SU-DHL-6 (cell line): Measurements from ENCODE around the gene HSPH1.

Experiments used
- H2AFZ ChIP-seq: fragments of 200-600 bp; sonication (generic); 2 replicates; pipeline ENCODE4 v1.6.1; 2014; ENCODE audit warnings: low read depth, mild to moderate bottlenecking, moderate library complexity, mixed read lengths, antibody characterized with exemption, low read length; ENCODE audit not compliant: severe bottlenecking
- H3F3A ChIP-seq: fragments of 200-600 bp; shearing (Covaris generic); 2 replicates; pipeline ENCODE4 v1.6.0; 2016; ENCODE audit warnings: antibody characterized with exemption, mild to moderate bottlenecking; ENCODE audit not compliant: insufficient read depth
- H3K27ac ChIP-seq: fragments of 200-600 bp; sonication (generic); 2 replicates; pipeline ENCODE4 v1.5.1; 2016; ENCODE audit warnings: low read depth, mild to moderate bottlenecking, low read length, moderate library complexity, mixed read lengths
- H3K27me3 ChIP-seq: fragments of 200-600 bp; sonication (generic), shearing (Covaris generic); 2 replicates; pipeline ENCODE4 v1.6.0; 2014; ENCODE audit warnings: mild to moderate bottlenecking, low read length
- H3K36me3 ChIP-seq: fragments of 200-600 bp; sonication (generic); 2 replicates; pipeline ENCODE4 v1.6.1; 2014; ENCODE audit warnings: mild to moderate bottlenecking, low read length, mixed read lengths
- H3K4me2 ChIP-seq: fragments of 300-600, 200-600 bp; shearing (Covaris generic), sonication (generic); 2 replicates; pipeline ENCODE4 v1.6.0; 2014; ENCODE audit warnings: low read length, low read depth, mild to moderate bottlenecking; ENCODE audit not compliant: poor library complexity, severe bottlenecking
- H3K4me3 ChIP-seq: fragments of 200-600 bp; sonication (generic); 2 replicates; pipeline ENCODE4 v1.5.1; 2014; ENCODE audit warnings: antibody characterized with exemption, low read length, mild to moderate bottlenecking, mixed read lengths; ENCODE audit not compliant: insufficient read depth, poor library complexity, severe bottlenecking
- H3K79me2 ChIP-seq: fragments of 200-600 bp; sonication (generic); 2 replicates; pipeline ENCODE4 v1.6.1; 2014; ENCODE audit warnings: mild to moderate bottlenecking, low read length, moderate library complexity; ENCODE audit not compliant: insufficient read depth
- H3K9ac ChIP-seq: fragments of 200-600 bp; sonication (generic); 2 replicates; pipeline ENCODE4 v1.7.0; 2014; ENCODE audit warnings: mild to moderate bottlenecking, low read length
- H3K9me2 ChIP-seq: fragments of 200-600 bp; sonication (generic); replicated peaks from 2 replicates; pipeline ENCODE4 v1.6.1; 2014; ENCODE audit warnings: low read length; ENCODE audit not compliant: insufficient read depth
- H3K9me3 ChIP-seq: fragments of 200-600 bp; sonication (generic); 2 replicates; pipeline ENCODE4 v1.6.1; 2014; ENCODE audit warnings: low read length, mixed read lengths; ENCODE audit not compliant: insufficient read depth
- H4K20me1 ChIP-seq: fragments of 200-600 bp; sonication (generic); 2 replicates; pipeline ENCODE4 v1.6.1; 2014; ENCODE audit warnings: low read depth, mild to moderate bottlenecking, antibody characterized with exemption, low read length, moderate library complexity, mixed read lengths
- CTCF ChIP-seq: fragments of 200-600 bp; sonication (generic); IDR thresholded peaks from one replicate; pipeline ENCODE4 v1.5.1; 2017; ENCODE audit warnings: antibody characterized with exemption, mild to moderate bottlenecking, low read length, moderate library complexity; ENCODE audit not compliant: insufficient read depth, poor library complexity, severe bottlenecking
- EZH2phosphoT487 ChIP-seq: fragments of 200-600 bp; sonication (generic), shearing (Covaris generic); conservative IDR thresholded peaks from 2 replicates; pipeline ENCODE4 v1.6.1; 2018; ENCODE audit warnings: mild to moderate bottlenecking, antibody characterized with exemption, low read length, moderate library complexity, mixed read lengths

HSPH1 gene

GRCh38 chr13:31151837-31152236 is 9.9 kb downstream of the HSPH1 start:
- TF ChIP-seq EZH2phosphoT487 (no peak), CTCF (no peak)
- no peak overlapping the region for H3K4me3 ChIP-seq
- H3K9me2 ChIP-seq, result no peaks in the 10 kb centered on the region
- H2AFZ ChIP-seq, result no peak overlapping the region
- peaks cover 14% of the 10 kb centered on the region; the same call in 1 of the 2 replicates for H3K79me2 ChIP-seq
- H3K4me2 ChIP-seq, result no peak overlapping the region
- H3K9ac ChIP-seq, result no peak overlapping the region
- peaks cover 87% of the 10 kb centered on the region for H3K36me3 ChIP-seq
- no peak overlapping the region for H3K27ac ChIP-seq
- H3K9me3 ChIP-seq, result no peaks in the 10 kb centered on the region
- no peaks in the 10 kb centered on the region for H4K20me1 ChIP-seq
- 0 out of 2 replicates have a peak, but pooled peaks cover 9% of the 10 kb centered on the region for H3F3A ChIP-seq
- H3K27me3 ChIP-seq, result no peaks in the 10 kb centered on the region

DNA sequence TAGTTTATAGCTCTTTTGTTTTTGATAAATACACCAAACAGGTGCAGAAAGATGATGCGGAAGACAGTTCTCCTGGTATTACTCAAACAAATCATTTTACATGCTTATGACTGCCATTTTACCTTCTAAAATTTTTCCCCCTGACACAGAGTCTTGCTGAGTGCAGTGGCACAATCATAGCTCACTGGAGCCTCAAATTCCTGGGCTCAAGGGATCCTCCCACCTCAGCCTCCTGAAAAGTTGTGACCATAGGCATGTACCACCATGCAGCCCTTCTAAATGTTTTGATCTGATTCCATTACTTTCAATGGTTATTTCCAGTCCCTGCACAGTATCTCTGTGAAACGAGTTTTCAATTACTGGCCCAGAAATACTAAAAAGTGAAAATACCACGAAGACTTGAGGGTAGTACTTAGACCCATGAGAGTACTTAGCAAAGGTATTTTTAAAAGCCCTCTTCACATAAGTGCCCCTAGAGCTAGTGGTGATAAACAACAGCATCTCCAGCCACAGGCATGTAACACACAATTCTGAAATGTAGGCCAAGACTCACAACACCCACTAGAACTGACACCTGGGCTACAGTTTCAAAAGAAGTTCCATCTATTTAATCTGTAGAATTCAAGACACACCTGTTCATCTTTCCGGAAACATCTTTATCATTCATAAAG is 11.3 kb downstream of the HSPH1 start:
- Histone ChIP-seq H3K36me3 (peaks cover 92% of the 10 kb centered on the region), H3K79me2 (peaks cover 16% of the 10 kb centered on the region; the same call in 1 of the 2 replicates), H3F3A (0 out of 2 replicates have a peak, but pooled peaks cover 9% of the 10 kb centered on the region), H3K4me3 (no peak overlapping the region), H2AFZ (no peak overlapping the region), H3K27ac (no peak overlapping the region), H3K9ac (no peak overlapping the region), H3K27me3 (no peaks in the 10 kb centered on the region), H4K20me1 (no peaks in the 10 kb centered on the region), H3K9me2 (no peaks in the 10 kb centered on the region), H3K9me3 (no peaks in the 10 kb centered on the region), H3K4me2 (no peak overlapping the region)
- TF ChIP-seq CTCF, result no peak
- no peak for TF ChIP-seq EZH2phosphoT487

DNA sequence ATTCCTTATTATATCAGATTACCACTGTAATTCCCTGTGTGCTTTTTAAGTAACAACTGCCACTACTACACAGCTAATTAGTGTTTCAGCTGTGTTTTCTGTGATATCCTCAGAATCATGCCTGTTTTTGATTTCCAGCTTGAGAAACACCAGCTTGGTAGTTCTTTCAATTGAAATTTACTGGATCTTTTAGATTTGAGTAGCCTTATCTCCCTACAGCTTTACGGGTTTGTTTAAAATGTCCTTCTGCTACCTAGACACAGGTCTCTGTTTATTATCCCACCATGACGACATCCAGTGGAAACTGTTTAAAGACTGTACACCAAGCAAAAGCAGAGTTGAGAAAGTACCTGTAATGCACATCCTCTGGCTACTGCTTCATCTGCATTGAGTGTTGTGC is 12.1 kb downstream of the HSPH1 start:
- Histone ChIP-seq H4K20me1 (peaks cover 8% of the 10 kb centered on the region; the same call in 1 of the 2 replicates), H3K36me3 (peaks cover 92% of the 10 kb centered on the region), H3K9ac (no peak overlapping the region), H3K9me3 (no peaks in the 10 kb centered on the region), H3F3A (0 out of 2 replicates have a peak, but pooled peaks cover 9% of the 10 kb centered on the region), H3K4me2 (no peak overlapping the region), H2AFZ (no peak overlapping the region), H3K9me2 (no peaks in the 10 kb centered on the region), H3K79me2 (peaks cover 15% of the 10 kb centered on the region; the same call in 1 of the 2 replicates), H3K27ac (no peak overlapping the region), H3K4me3 (no peak overlapping the region), H3K27me3 (no peaks in the 10 kb centered on the region)
- TF ChIP-seq CTCF (no peak), EZH2phosphoT487 (no peak)
